Ishikawa (cell line): ENCODE measurements around the gene CNIH1.

Source experiments
- CEBPB ChIP-seq: IDR thresholded peaks from 2 replicates; pipeline ENCODE4 v1.6.1; 2012
- EGR1 ChIP-seq: IDR thresholded peaks from 2 replicates; pipeline ENCODE4 v1.6.1; 2012
- NFIC ChIP-seq: IDR thresholded peaks from 2 replicates; pipeline ENCODE4 v1.6.1; 2012
- RAD21 ChIP-seq: IDR thresholded peaks from 2 replicates; pipeline ENCODE4 v1.6.1; 2012; ENCODE audit warnings: low read depth
- REST ChIP-seq: IDR thresholded peaks from 2 replicates; pipeline ENCODE4 v1.6.1; 2012; ENCODE audit warnings: low read depth, mild to moderate bottlenecking
- TAF1 ChIP-seq: IDR thresholded peaks from 2 replicates; pipeline ENCODE4 v1.6.1; 2012; ENCODE audit warnings: low read depth, mild to moderate bottlenecking
- YY1 ChIP-seq: IDR thresholded peaks from 2 replicates; pipeline ENCODE4 v1.6.1; 2012; ENCODE audit warnings: low read depth
- ZBTB7A ChIP-seq: IDR thresholded peaks from 2 replicates; pipeline ENCODE4 v1.6.1; 2012; ENCODE audit warnings: low read depth

- no peak for TF ChIP-seq REST
- no peak for TF ChIP-seq RAD21
- TF ChIP-seq NFIC = no peak
- no peak for TF ChIP-seq TAF1
- TF ChIP-seq CEBPB = no peak
- no peak for TF ChIP-seq ZBTB7A
- no peak for TF ChIP-seq EGR1
- no peak for TF ChIP-seq YY1
Observed at GRCh38 chr14:54490445-54491175, 49.4 kb upstream of the CNIH1 start.
